Measurements from ENCODE around the gene PSPN.

GRCh38 chr19:6373813-6374108, 2.0 kb downstream of the PSPN start:
- TF ChIP-seq CTCF (IDR thresholded peaks at IDR 0.05) (no peak), POLR2A (IDR thresholded peaks at IDR 0.05) (no peak)
